K562 (cell line): ENCODE data around the gene PMPCB. TPM values are rescaled to one million over a fixed set of nuclear protein-coding genes. Genes with fewer than 3 reads are reported as not detected.
A peak's percentile ranks its signal among the peaks of the same experiment; 100 is the strongest.

Experiments
- ATAC-seq: fragments of 200-7000 bp; cut with Tn5 transposase; 3 replicates; pipeline ENCODE4 v1.9.1; 2020; ENCODE audit warnings: moderate library complexity
- BruUV-seq: library from RNA; stranded (reverse); fragments of 400-500 nt; replicated peaks from 2 replicates; lab custom pipeline; 2021; lab: Mats Ljungman, UMichigan
- CTCF ChIA-PET: fragments of 300-600 bp; formaldehyde crosslinking; extraction: SDS; loops from one replicate; lab custom pipeline; 2021; ENCODE audit warnings: low intra/inter-chr PET ratio; lab: Yijun Ruan, JAX
- POLR2A ChIA-PET: fragments of 300-600, 350-650 bp; sonication (Branson Sonifier 250); formaldehyde crosslinking; extraction: SDS; loops from one replicate; lab custom pipeline; 2021; ENCODE audit warnings: antibody characterized with exemption, inconsistent platforms; lab: Yijun Ruan, JAX
- DNase-seq, 4 experiments: peaks; one replicate each; pipeline versions ENCODE4 v3.0.0 to v3.0.0-alpha.2; 2011 to 2018; ENCODE audit warnings: low spot score in 3 of 4, mixed read lengths in 3 of 4; ENCODE audit errors: extremely low read depth in 1 of 4
- FAIRE-seq: peaks from 2 replicates; lab custom pipeline; 2011; peaks lifted over from hg19 to GRCh38; lab: Jason Lieb, UNC
- H2AFZ ChIP-seq: 2 replicates; pipeline ENCODE4 v1.6.0; 2011; ENCODE audit warnings: low read depth, low read length, control low read depth, inconsistent platforms
- H3K27ac ChIP-seq: fragments of 200-600 bp; 3 replicates; pipeline ENCODE4 v1.8.0; 2011; ENCODE audit warnings: low read depth, mild to moderate bottlenecking, control low read depth, inconsistent platforms, low read length, moderate library complexity, mixed read lengths; ENCODE audit errors: extremely low read depth
- H3K27me3 ChIP-seq, 2 experiments: fragments of 300-600 bp in 1 of 2; 2 replicates in 1 of 2; 3 replicates in 1 of 2; pipeline versions ENCODE4 v1.6.0 to v1.8.0; 2011; ENCODE audit warnings: inconsistent platforms in 2 of 2, low read length in 2 of 2, mild to moderate bottlenecking in 1 of 2, mixed read lengths in 1 of 2, moderate library complexity in 1 of 2; ENCODE audit not compliant: control insufficient read depth in 2 of 2, insufficient read depth in 2 of 2
- H3K36me3 ChIP-seq: fragments of 300-600 bp; 3 replicates; pipeline ENCODE4 v1.8.0; 2011; ENCODE audit warnings: mild to moderate bottlenecking, low read length, inconsistent platforms; ENCODE audit not compliant: control insufficient read depth, insufficient read depth
- H3K4me1 ChIP-seq, 2 experiments: fragments of 200-600 bp in 1 of 2; replicated peaks in 1 of 2; 2 replicates in 1 of 2; 3 replicates in 1 of 2; pipeline versions ENCODE4 v1.5.1 to v1.8.0; 2011; ENCODE audit warnings: inconsistent platforms in 2 of 2, low read length in 2 of 2, mild to moderate bottlenecking in 1 of 2, mixed read lengths in 1 of 2, moderate library complexity in 1 of 2; ENCODE audit not compliant: control insufficient read depth in 2 of 2, insufficient read depth in 2 of 2
- H3K4me2 ChIP-seq: 2 replicates; pipeline ENCODE4 v1.6.1; 2011; ENCODE audit warnings: low read length, control low read depth, inconsistent platforms, mixed read lengths; ENCODE audit not compliant: insufficient read depth
- H3K4me3 ChIP-seq: fragments of 200-600 bp; sonication (generic), shearing (Covaris generic); 2 replicates; pipeline ENCODE4 v1.5.1; 2016; ENCODE audit warnings: control low read depth, inconsistent platforms
- H3K79me2 ChIP-seq: fragments of 200-600 bp; 3 replicates; pipeline ENCODE4 v1.8.0; 2011; ENCODE audit warnings: low read length, inconsistent platforms; ENCODE audit not compliant: control insufficient read depth, insufficient read depth
- H3K9ac ChIP-seq, 2 experiments: 2 replicates each; pipeline versions ENCODE4 v1.6.0 to v1.6.1; 2011; ENCODE audit warnings: low read depth in 2 of 2, low read length in 2 of 2, control low read depth in 1 of 2, inconsistent platforms in 1 of 2, mild to moderate bottlenecking in 1 of 2, mixed read lengths in 1 of 2; ENCODE audit not compliant: insufficient read depth in 1 of 2
- H3K9me1 ChIP-seq: one replicate; pipeline ENCODE4 v1.6.0; 2011; ENCODE audit warnings: inconsistent platforms, mild to moderate bottlenecking, low read length, moderate library complexity; ENCODE audit not compliant: control insufficient read depth, insufficient read depth
- H3K9me3 ChIP-seq: replicated peaks from 2 replicates; pipeline ENCODE4 v1.5.1; 2011; ENCODE audit warnings: low read depth, low read length, inconsistent platforms; ENCODE audit not compliant: control insufficient read depth, insufficient read depth
- H4K20me1 ChIP-seq: replicated peaks from 2 replicates; pipeline ENCODE4 v1.6.1; 2011; ENCODE audit warnings: low read length, inconsistent platforms, mixed read lengths; ENCODE audit not compliant: control insufficient read depth, insufficient read depth
- BHLHE40 ChIP-seq: IDR thresholded peaks from 2 replicates; pipeline ENCODE4 v1.6.1; 2011; ENCODE audit warnings: low read length, improper control_type of control experiment
- PHB ChIP-seq: fragments of 250-450 bp; sonication (Bioruptor Pico); IDR thresholded peaks from 2 replicates; pipeline ENCODE4 v1.5.0; 2021
- RBM25 ChIP-seq: fragments of 200-400 bp; formaldehyde crosslinking; IDR thresholded peaks from 2 replicates; pipeline ENCODE4 v1.6.1; 2018; ENCODE audit warnings: low read length, low read depth, moderate library complexity; ENCODE audit not compliant: severe bottlenecking
- TAL1 ChIP-seq: fragments of 450-650 bp; IDR thresholded peaks from 2 replicates; pipeline ENCODE4 v1.6.1; 2016; ENCODE audit warnings: mild to moderate bottlenecking
- WGBS: fragments of 100-300 bp; shearing (Covaris generic); methylation state at CpG from one replicate; pipeline ENCODE4 v1.1.6; 2016; ENCODE audit warnings: low coverage, mixed read lengths; ENCODE audit not compliant: insufficient coverage; ENCODE audit errors: missing lambda C conversion rate; 5-methylcytosine and 5-hydroxymethylcytosine counted together
- in situ Hi-C: fragments of 300-500 bp; cut with MboI; formaldehyde crosslinking; loops from 4 replicates; pipeline ENCODE4 v1.15.0; 2018; ENCODE audit warnings: inconsistent platforms, mixed read lengths
- intact Hi-C: fragments of 100-400 bp; cut with micrococcal nuclease; formaldehyde crosslinking; loops from 2 replicates; pipeline ENCODE4 v1.14.2; 2022
- polyA plus RNA-seq, 8 experiments: library from polyadenylated mRNA; depleted of rRNA in 4 of 8; stranded (reverse) in 5 of 8; unstranded in 3 of 8; fragments of >200 nt; fragmentation: Nextera tagmentation in 2 of 8; fragmentation: Illumina TruSeq in 1 of 8; extraction: Ambion mirVana in 2 of 8; extraction: Trizol in 1 of 8; gene quantifications; 2 replicates each; pipeline versions ENCODE4 v1.2.1 to v1.2.3, GENCODE V29; 2011 to 2014; ENCODE audit warnings: inconsistent platforms in 1 of 8, missing spikeins in 1 of 8
- total RNA-seq, 7 experiments: library from RNA; depleted of rRNA in 6 of 7; stranded (reverse); fragments of >200 nt in 6 of 7; fragmentation: Illumina TruSeq in 2 of 7; extraction: Trizol in 2 of 7; gene quantifications; 2 replicates each; pipeline versions ENCODE4 v1.2.1 to v1.2.3, GENCODE V29; 2011 to 2021; ENCODE audit warnings: low replicate concordance in 1 of 7
- TF ChIP-seq, protein P1 (sequence below): fragments of 250-450 bp; sonication (Bioruptor Pico); IDR thresholded peaks from 2 replicates; pipeline ENCODE4 v1.8.0; 2021; ENCODE audit warnings: moderate library complexity, mild to moderate bottlenecking, inconsistent platforms

PMPCB gene
- total and polyA plus RNA-seq, 9 of the 15 experiments (the other 6 are each of a cell fraction or from before 2014, with no cell fraction given) = 61.2 to 209 (median 105) TPM

GRCh38 chr7:103314852-103315251, 17.6 kb downstream of the PMPCB start:
- no peaks in the 10 kb centered on the region for H3K9me1 ChIP-seq
- no peak overlapping the region for H3K4me3 ChIP-seq
- H2AFZ ChIP-seq = no peak overlapping the region
- no peak overlapping the region for H3K4me2 ChIP-seq
- in situ Hi-C loops (no loop called here), intact Hi-C loops (no loop called here)
- FAIRE-seq (no peak), DNase-seq (no peak), ATAC-seq (no peak)
- no peak overlapping the region for H3K9ac ChIP-seq
- peaks cover 5% of the 10 kb centered on the region; the same call in 1 of the 3 replicates for H3K79me2 ChIP-seq
- no TSS peak for BruUV-seq
- H3K27me3 ChIP-seq = no peaks in the 10 kb centered on the region
- H4K20me1 ChIP-seq = no peaks in the 10 kb centered on the region; the same call in 1 of the 2 replicates
- POLR2A ChIA-PET = interaction anchor here (2.2 kb wide), 1 partner anchor 9 kb away, joined by 6 read pairs; no protein-coding TSS in a partner anchor
- TF ChIP-seq, protein P1, sequence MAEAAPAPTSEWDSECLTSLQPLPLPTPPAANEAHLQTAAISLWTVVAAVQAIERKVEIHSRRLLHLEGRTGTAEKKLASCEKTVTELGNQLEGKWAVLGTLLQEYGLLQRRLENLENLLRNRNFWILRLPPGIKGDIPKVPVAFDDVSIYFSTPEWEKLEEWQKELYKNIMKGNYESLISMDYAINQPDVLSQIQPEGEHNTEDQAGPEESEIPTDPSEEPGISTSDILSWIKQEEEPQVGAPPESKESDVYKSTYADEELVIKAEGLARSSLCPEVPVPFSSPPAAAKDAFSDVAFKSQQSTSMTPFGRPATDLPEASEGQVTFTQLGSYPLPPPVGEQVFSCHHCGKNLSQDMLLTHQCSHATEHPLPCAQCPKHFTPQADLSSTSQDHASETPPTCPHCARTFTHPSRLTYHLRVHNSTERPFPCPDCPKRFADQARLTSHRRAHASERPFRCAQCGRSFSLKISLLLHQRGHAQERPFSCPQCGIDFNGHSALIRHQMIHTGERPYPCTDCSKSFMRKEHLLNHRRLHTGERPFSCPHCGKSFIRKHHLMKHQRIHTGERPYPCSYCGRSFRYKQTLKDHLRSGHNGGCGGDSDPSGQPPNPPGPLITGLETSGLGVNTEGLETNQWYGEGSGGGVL (CRISPR knock-in tag) = no peak
- TF ChIP-seq TAL1 = no peak
- no peak for TF ChIP-seq PHB (CRISPR knock-in tag)
- peak; percentile 16 for TF ChIP-seq RBM25
- no peak for TF ChIP-seq BHLHE40
- H3K4me1 ChIP-seq = no peaks in the 10 kb centered on the region
- CTCF ChIA-PET = no interaction called here
- H3K9me3 ChIP-seq = no peaks in the 10 kb centered on the region
- peaks cover 100% of the 10 kb centered on the region for H3K36me3 ChIP-seq
- H3K27ac ChIP-seq = no peak overlapping the region
- WGBS = 88% methylated on average over 2 of the region's 2 CpGs
